ENCODE data around the gene SVEP1.

DNA sequence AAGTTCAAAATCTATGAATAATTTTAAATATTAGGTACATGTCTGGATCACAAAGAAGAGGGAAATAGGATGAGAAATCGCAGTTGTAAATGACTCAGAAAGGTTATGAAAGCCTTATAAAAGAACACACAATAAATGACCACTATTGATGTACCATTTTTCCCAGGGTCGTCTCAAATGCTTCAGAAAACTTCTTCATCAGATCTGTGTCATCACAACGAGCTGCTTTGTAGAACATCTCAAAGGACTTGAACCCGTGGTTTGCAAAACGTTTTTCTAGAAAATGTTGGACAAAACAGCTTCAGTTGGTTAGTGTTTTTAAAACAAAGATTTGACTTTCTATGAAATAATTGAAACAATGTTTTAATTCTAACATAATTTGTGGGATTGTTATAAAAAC, 100.1 kb downstream of the SVEP1 start:
- TF ChIP-seq, protein P1, sequence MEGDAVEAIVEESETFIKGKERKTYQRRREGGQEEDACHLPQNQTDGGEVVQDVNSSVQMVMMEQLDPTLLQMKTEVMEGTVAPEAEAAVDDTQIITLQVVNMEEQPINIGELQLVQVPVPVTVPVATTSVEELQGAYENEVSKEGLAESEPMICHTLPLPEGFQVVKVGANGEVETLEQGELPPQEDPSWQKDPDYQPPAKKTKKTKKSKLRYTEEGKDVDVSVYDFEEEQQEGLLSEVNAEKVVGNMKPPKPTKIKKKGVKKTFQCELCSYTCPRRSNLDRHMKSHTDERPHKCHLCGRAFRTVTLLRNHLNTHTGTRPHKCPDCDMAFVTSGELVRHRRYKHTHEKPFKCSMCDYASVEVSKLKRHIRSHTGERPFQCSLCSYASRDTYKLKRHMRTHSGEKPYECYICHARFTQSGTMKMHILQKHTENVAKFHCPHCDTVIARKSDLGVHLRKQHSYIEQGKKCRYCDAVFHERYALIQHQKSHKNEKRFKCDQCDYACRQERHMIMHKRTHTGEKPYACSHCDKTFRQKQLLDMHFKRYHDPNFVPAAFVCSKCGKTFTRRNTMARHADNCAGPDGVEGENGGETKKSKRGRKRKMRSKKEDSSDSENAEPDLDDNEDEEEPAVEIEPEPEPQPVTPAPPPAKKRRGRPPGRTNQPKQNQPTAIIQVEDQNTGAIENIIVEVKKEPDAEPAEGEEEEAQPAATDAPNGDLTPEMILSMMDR (conservative IDR thresholded peaks at IDR 0.05; ENCODE audit: low read depth in 2 of 2) = no peak
- TF ChIP-seq EZH2phosphoT487 (IDR thresholded peaks at IDR 0.05; ENCODE audit: unreplicated experiment) (no peak), EZH2 (IDR thresholded peaks at IDR 0.05; ENCODE audit: low read depth, unreplicated experiment) (no peak), POLR2AphosphoS5 (IDR thresholded peaks at IDR 0.05; ENCODE audit: low read depth) (no peak), CREB1 (CRISPR knock-in tag; IDR thresholded peaks at IDR 0.05; ENCODE audit: low read depth) (no peak), JUNB (IDR thresholded peaks at IDR 0.05; ENCODE audit: unreplicated experiment) (no peak), ZNF331 (CRISPR knock-in tag; IDR thresholded peaks at IDR 0.05; ENCODE audit: low read depth) (no peak), NANOG (IDR thresholded peaks at IDR 0.05; ENCODE audit: borderline replicate concordance) (no peak), STAT1 (IDR thresholded peaks at IDR 0.05; ENCODE audit: unreplicated experiment) (no peak)
- TF ChIP-seq, protein P2, sequence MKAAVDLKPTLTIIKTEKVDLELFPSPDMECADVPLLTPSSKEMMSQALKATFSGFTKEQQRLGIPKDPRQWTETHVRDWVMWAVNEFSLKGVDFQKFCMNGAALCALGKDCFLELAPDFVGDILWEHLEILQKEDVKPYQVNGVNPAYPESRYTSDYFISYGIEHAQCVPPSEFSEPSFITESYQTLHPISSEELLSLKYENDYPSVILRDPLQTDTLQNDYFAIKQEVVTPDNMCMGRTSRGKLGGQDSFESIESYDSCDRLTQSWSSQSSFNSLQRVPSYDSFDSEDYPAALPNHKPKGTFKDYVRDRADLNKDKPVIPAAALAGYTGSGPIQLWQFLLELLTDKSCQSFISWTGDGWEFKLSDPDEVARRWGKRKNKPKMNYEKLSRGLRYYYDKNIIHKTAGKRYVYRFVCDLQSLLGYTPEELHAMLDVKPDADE (IDR thresholded peaks at IDR 0.05) = no peak
- TF ChIP-seq, protein P3, sequence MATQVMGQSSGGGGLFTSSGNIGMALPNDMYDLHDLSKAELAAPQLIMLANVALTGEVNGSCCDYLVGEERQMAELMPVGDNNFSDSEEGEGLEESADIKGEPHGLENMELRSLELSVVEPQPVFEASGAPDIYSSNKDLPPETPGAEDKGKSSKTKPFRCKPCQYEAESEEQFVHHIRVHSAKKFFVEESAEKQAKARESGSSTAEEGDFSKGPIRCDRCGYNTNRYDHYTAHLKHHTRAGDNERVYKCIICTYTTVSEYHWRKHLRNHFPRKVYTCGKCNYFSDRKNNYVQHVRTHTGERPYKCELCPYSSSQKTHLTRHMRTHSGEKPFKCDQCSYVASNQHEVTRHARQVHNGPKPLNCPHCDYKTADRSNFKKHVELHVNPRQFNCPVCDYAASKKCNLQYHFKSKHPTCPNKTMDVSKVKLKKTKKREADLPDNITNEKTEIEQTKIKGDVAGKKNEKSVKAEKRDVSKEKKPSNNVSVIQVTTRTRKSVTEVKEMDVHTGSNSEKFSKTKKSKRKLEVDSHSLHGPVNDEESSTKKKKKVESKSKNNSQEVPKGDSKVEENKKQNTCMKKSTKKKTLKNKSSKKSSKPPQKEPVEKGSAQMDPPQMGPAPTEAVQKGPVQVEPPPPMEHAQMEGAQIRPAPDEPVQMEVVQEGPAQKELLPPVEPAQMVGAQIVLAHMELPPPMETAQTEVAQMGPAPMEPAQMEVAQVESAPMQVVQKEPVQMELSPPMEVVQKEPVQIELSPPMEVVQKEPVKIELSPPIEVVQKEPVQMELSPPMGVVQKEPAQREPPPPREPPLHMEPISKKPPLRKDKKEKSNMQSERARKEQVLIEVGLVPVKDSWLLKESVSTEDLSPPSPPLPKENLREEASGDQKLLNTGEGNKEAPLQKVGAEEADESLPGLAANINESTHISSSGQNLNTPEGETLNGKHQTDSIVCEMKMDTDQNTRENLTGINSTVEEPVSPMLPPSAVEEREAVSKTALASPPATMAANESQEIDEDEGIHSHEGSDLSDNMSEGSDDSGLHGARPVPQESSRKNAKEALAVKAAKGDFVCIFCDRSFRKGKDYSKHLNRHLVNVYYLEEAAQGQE (IDR thresholded peaks at IDR 0.05; ENCODE audit: unreplicated experiment) = no peak
